ENCODE results near the gene ABHD16B. TPM values are rescaled to one million over a fixed set of nuclear protein-coding genes. Genes with fewer than 3 reads are reported as not detected.
"Not testable (repeated sequence)": the region's sequence is repeated elsewhere in the genome, so short reads cannot be mapped to it uniquely, and the experiment has no call there.

The ABHD16B gene
- polyA plus RNA-seq, 1 donor (not counting 4 experiments of a cell fraction or from before 2014, with no cell fraction given): not detected

GRCh38 chr20:63878899-63879663, 17.8 kb downstream of the ABHD16B start:
- H3K27me3 ChIP-seq (ENCODE audit: control insufficient read depth, extremely low read depth, insufficient read depth, low read length): no peaks in the 10 kb centered on the region
- no peaks in the 10 kb centered on the region for H3K9me3 ChIP-seq (ENCODE audit: control insufficient read depth, low read depth, low read length)
- peaks cover 27% of the 10 kb centered on the region for H4K20me1 ChIP-seq (ENCODE audit: control insufficient read depth, extremely low read depth, insufficient read depth, low read length)
- peaks cover 2% of the 10 kb centered on the region for H3K4me1 ChIP-seq (ENCODE audit: control insufficient read depth, extremely low read depth, insufficient read depth, low read length)
- TF ChIP-seq CTCF (optimal IDR thresholded peaks at IDR 0.05 in 1 of 3, IDR thresholded peaks at IDR 0.05 in 1 of 3, conservative IDR thresholded peaks at IDR 0.05 in 1 of 3; ENCODE audit: extremely low read depth in 1 of 3, insufficient read depth in 2 of 3, low read length in 3 of 3) (no peak), EZH2 (IDR thresholded peaks at IDR 0.05; ENCODE audit: low read length) (no peak)
- H3K4me3 ChIP-seq (ENCODE audit: control insufficient read depth in 2 of 3, extremely low read depth in 1 of 3, insufficient read depth in 2 of 3, low read depth in 1 of 3, low read length in 3 of 3): no peak overlapping the region
- H3K9ac ChIP-seq (ENCODE audit: control insufficient read depth, extremely low read depth, insufficient read depth, low read length): no peak overlapping the region
- peaks cover 79% of the 10 kb centered on the region for H3K79me2 ChIP-seq (ENCODE audit: control insufficient read depth, insufficient read depth, low read length)
- peaks cover 57 to 64% of the 10 kb centered on the region in 2 experiments for H3K36me3 ChIP-seq (ENCODE audit: control insufficient read depth in 2 of 2, extremely low read depth in 1 of 2, insufficient read depth in 2 of 2, low read length in 2 of 2)
- DNase-seq (ENCODE audit: low read depth, low spot score): no peak
- no peak overlapping the region for H3K4me2 ChIP-seq (ENCODE audit: control insufficient read depth, extremely low read depth, insufficient read depth, low read depth, low read length)
- H3K9me1 ChIP-seq (ENCODE audit: control insufficient read depth, extremely low read depth, insufficient read depth, low read length): no peaks in the 10 kb centered on the region
- no peak overlapping the region for H2AFZ ChIP-seq (ENCODE audit: control insufficient read depth, low read length)
- dilution Hi-C loops (cut with MboI; ENCODE audit: extremely low pct_ligation_motif_present, low sequenced_read_pairs): no loop called here
- no peak for FAIRE-seq
- no peak overlapping the region for H3K27ac ChIP-seq (ENCODE audit: control insufficient read depth, insufficient read depth, low read length)

- H3K4me2 ChIP-seq (ENCODE audit: control insufficient read depth, extremely low read depth, insufficient read depth, low read depth, low read length); H3K9me3 ChIP-seq (ENCODE audit: control insufficient read depth, low read depth, low read length); H3K27ac ChIP-seq (ENCODE audit: control insufficient read depth, insufficient read depth, low read length); H3K4me3 ChIP-seq (ENCODE audit: control insufficient read depth in 2 of 3, extremely low read depth in 1 of 3, insufficient read depth in 2 of 3, low read depth in 1 of 3, low read length in 3 of 3); H3K27me3 ChIP-seq (ENCODE audit: control insufficient read depth, extremely low read depth, insufficient read depth, low read length); H2AFZ ChIP-seq (ENCODE audit: control insufficient read depth, low read length); H3K9me1 ChIP-seq (ENCODE audit: control insufficient read depth, extremely low read depth, insufficient read depth, low read length); H3K9ac ChIP-seq (ENCODE audit: control insufficient read depth, extremely low read depth, insufficient read depth, low read length); DNase-seq (ENCODE audit: low read depth, low spot score); dilution Hi-C loops (cut with MboI; ENCODE audit: extremely low pct_ligation_motif_present, low sequenced_read_pairs); FAIRE-seq: not testable (repeated sequence)
- H3K36me3 ChIP-seq (ENCODE audit: control insufficient read depth in 2 of 2, extremely low read depth in 1 of 2, insufficient read depth in 2 of 2, low read length in 2 of 2): peaks cover 51 to 63% of the 10 kb centered on the region in 2 experiments
- peaks cover 40% of the 10 kb centered on the region for H4K20me1 ChIP-seq (ENCODE audit: control insufficient read depth, extremely low read depth, insufficient read depth, low read length)
- peaks cover 80% of the 10 kb centered on the region for H3K79me2 ChIP-seq (ENCODE audit: control insufficient read depth, insufficient read depth, low read length)
- peaks cover 19% of the 10 kb centered on the region for H3K4me1 ChIP-seq (ENCODE audit: control insufficient read depth, extremely low read depth, insufficient read depth, low read length)
Measured at GRCh38 chr20:63880901-63881300, 19.6 kb downstream of the ABHD16B start.

All from keratinocyte (primary cell).